Activated T-helper 1 cell treated with anti-CD3 and anti-CD28 coated beads, Interleukin-12 subunit alpha, Interleukin-12 subunit beta, Interleukin-2, Interleukin-4 antibody, amounts not matched to agents 30 ng/mL and 10 ng/mL and 1 ng/mL, durations not matched to agents 14 hours and 24 hours and 36 hours (primary cell): ENCODE results near the gene TRHDE. TPM values are rescaled to one million over a fixed set of nuclear protein-coding genes. Genes with fewer than 3 reads are reported as not detected.

ENCODE experiments used
- DNase-seq: peaks from one replicate; pipeline ENCODE4 v3.0.0; 2021; ENCODE audit warnings: low spot score
- H3K27ac Mint-ChIP-seq: one replicate; pipeline ENCODE4 v1.8.0; 2021; ENCODE audit warnings: mild to moderate bottlenecking, mixed read lengths
- H3K27me3 Mint-ChIP-seq: one replicate; pipeline ENCODE4 v1.8.0; 2022; ENCODE audit warnings: mild to moderate bottlenecking, moderate library complexity, mixed read lengths; ENCODE audit not compliant: insufficient read depth
- H3K36me3 Mint-ChIP-seq: one replicate; pipeline ENCODE4 v1.8.0; 2021; ENCODE audit warnings: low read depth, mixed read lengths
- H3K4me1 Mint-ChIP-seq: one replicate; pipeline ENCODE4 v1.8.0; 2021; ENCODE audit warnings: low read depth, mixed read lengths
- H3K4me3 Mint-ChIP-seq: one replicate; pipeline ENCODE4 v1.8.0; 2021; ENCODE audit warnings: mild to moderate bottlenecking, moderate library complexity, mixed read lengths
- H3K9me3 Mint-ChIP-seq: one replicate; pipeline ENCODE4 v1.8.0; 2021; ENCODE audit warnings: mixed read lengths
- intact Hi-C: fragments of 100-400 bp; cut with micrococcal nuclease; formaldehyde crosslinking; loops from one replicate; pipeline ENCODE4 v1.15.1; 2024
- total RNA-seq: library from RNA; stranded (reverse); gene quantifications from 2 replicates; pipeline ENCODE4 v1.2.3, GENCODE V29; 2022

The TRHDE gene
- total RNA-seq, 1 donor from 2014 or later = not detected

DNA sequence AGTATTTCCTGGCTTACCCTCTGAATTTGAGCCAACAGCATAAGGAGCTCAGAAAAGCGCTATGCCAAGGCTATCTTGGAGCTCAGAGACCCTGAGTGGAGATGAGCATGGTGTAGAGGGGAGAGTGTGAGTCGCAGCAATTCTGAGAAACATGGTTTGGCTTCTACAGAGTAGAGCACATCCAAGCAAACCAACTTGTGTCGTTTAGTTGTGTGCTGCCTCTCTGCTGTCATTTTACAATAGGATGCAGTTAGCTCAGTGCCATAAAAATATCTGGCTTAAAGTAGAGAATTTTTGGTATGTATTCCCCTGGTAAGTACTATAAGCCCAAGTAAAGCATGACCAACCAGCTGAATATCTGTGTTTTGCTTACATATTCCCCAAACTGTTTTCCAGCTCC is 249.2 kb downstream of the TRHDE start:
- intact Hi-C loops = no loop called here
- DNase-seq = no peak
- no peaks in the 10 kb centered on the region for H3K27me3 Mint-ChIP-seq
- no peaks in the 10 kb centered on the region for H3K36me3 Mint-ChIP-seq
- H3K9me3 Mint-ChIP-seq = peaks cover 5% of the 10 kb centered on the region
- no peaks in the 10 kb centered on the region for H3K4me1 Mint-ChIP-seq
- no peak overlapping the region for H3K27ac Mint-ChIP-seq
- no peak overlapping the region for H3K4me3 Mint-ChIP-seq

DNA sequence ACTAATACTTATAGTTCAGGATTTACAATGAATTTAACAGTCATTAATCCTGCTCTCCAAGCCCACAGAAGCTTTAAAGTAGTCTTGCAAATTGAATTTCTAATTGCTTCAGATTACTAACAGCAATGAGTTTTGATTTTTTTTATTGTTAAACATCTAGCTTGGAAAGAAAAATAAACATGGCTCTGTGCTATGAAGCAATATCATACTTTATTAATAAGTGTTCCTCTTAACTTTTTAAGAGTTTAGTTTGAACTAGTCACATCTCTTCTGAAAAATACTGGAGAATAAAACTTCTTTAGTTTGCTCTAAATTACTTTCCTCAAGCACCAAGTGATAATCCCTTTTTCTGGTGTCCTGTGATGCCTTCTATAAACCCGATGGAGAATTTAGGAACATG is 250.2 kb downstream of the TRHDE start:
- no peak overlapping the region for H3K27ac Mint-ChIP-seq
- DNase-seq = no peak
- no peaks in the 10 kb centered on the region for H3K4me1 Mint-ChIP-seq
- no peaks in the 10 kb centered on the region for H3K36me3 Mint-ChIP-seq
- H3K9me3 Mint-ChIP-seq = peaks cover 5% of the 10 kb centered on the region
- H3K4me3 Mint-ChIP-seq = no peak overlapping the region
- no peaks in the 10 kb centered on the region for H3K27me3 Mint-ChIP-seq
- intact Hi-C loops = no loop called here

DNA sequence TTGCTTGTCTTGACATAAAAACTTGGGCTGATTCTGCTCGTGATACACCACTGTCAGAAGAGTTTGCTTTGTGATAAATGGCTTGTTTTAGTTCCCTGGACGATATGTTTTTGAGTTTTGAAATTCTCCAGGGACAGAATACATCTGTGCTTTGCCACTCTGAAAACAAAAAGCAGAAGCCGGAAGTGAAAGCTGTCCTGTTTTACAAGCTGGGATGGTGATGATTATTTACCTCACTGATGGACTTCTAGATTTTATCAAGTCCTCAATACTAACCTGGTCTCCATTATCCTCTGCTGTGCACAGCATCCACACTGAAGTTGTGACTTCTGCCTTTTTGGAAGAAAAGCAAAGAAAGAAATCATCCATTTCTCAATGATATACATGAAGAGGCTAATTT is 251.6 kb downstream of the TRHDE start:
- no peaks in the 10 kb centered on the region for H3K27me3 Mint-ChIP-seq
- no peaks in the 10 kb centered on the region for H3K36me3 Mint-ChIP-seq
- H3K9me3 Mint-ChIP-seq = peaks cover 5% of the 10 kb centered on the region
- intact Hi-C loops = no loop called here
- DNase-seq = no peak
- H3K4me1 Mint-ChIP-seq = no peaks in the 10 kb centered on the region
- no peak overlapping the region for H3K4me3 Mint-ChIP-seq
- H3K27ac Mint-ChIP-seq = no peak overlapping the region

DNA sequence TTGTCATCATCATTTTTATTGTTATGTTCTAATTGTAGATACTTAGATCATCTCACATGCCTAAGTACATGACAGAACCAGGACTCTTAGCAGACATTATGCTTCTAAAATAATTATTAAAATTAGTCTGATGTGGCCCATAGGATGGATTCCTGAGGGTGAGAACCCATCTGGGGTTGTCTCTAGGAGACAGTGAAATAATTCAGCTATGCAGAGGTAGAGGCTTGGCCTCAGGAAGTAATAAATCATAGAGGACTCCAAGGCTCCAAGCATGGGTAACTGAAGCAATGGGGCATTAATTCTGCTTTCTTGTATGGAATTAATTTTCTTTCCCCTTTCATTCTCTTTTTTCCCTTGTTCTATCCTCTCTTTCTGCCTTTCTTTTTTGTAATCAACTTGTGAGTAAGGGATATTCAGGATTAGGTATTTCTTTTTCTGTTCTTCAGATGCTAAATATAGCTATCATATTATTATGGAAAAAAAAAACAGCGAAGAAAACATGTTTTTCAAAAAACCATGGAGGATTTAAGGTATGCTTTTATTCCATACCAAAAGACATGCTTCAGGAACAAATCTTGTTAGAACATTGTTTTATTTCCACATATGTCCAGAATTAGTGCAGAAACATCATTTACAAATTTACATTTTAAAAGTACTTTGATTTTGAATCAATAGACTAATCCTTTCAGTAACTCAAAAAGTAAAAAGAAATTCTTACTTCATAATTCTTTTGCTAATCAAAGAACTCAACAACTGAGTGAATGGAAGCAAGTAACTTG is 263.2 kb downstream of the TRHDE start:
- Mint-ChIP-seq H3K36me3 (no peaks in the 10 kb centered on the region), H3K4me3 (no peak overlapping the region), H3K27ac (no peak overlapping the region), H3K27me3 (no peaks in the 10 kb centered on the region), H3K4me1 (no peaks in the 10 kb centered on the region), H3K9me3 (peaks cover 6% of the 10 kb centered on the region)
- no peak for DNase-seq
- intact Hi-C loops = no loop called here

DNA sequence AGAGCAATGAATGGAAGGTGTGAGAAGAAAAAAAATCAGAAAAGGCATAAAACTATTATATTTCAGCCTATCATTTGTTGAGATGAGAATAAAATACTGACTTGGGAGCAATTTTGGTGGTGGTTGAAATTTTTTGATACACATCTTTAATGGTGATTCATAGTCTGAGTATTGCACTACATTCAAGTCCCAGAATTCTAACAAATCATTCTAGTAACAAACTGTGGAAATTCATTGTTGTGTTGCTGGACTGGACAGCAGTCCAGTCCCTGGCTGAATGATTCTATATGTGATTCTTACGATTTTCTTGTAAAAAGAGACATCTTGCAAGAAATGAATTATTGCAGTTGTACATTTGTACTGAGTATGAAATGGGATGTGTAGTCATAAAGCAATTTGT is 268.6 kb downstream of the TRHDE start:
- no peaks in the 10 kb centered on the region for H3K4me1 Mint-ChIP-seq
- intact Hi-C loops = no loop called here
- no peak overlapping the region for H3K27ac Mint-ChIP-seq
- H3K36me3 Mint-ChIP-seq = no peaks in the 10 kb centered on the region
- no peak overlapping the region for H3K4me3 Mint-ChIP-seq
- H3K9me3 Mint-ChIP-seq = peaks cover 6% of the 10 kb centered on the region
- no peaks in the 10 kb centered on the region for H3K27me3 Mint-ChIP-seq
- DNase-seq = no peak

DNA sequence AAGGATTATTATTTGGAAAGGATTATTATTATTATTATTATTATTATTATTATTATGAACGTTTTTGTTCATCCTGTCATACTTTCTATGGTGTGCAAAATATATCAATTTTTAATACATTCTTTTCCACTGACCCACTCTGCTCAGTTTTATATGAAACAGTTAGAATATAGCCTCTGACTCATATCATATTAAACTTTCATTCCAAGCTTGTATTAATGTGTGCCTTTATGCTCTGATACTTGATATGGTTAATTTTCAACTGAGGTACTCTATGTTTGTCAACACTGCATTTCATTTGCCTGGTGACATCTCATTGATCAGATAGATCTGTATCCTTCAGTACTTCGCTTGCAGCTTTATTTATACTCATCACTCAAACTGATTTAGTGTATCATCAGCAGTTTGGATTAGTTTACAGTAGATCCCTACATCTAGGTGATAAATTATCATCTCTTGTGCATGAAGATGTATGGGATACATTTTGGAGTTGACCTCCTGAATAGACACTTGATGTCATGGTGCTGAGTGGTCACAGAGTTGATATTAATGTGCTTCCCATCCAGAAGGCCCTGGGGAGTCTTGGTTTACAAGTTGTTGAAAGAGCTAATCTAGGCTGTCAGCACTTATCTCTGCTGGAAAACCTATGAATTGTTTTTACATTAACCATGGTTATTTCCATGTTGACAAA is 271.8 kb downstream of the TRHDE start:
- H3K9me3 Mint-ChIP-seq = no peaks in the 10 kb centered on the region
- no peak overlapping the region for H3K4me3 Mint-ChIP-seq
- H3K27me3 Mint-ChIP-seq = no peaks in the 10 kb centered on the region
- H3K36me3 Mint-ChIP-seq = no peaks in the 10 kb centered on the region
- DNase-seq = no peak
- no peak overlapping the region for H3K27ac Mint-ChIP-seq
- intact Hi-C loops = no loop called here
- no peaks in the 10 kb centered on the region for H3K4me1 Mint-ChIP-seq

DNA sequence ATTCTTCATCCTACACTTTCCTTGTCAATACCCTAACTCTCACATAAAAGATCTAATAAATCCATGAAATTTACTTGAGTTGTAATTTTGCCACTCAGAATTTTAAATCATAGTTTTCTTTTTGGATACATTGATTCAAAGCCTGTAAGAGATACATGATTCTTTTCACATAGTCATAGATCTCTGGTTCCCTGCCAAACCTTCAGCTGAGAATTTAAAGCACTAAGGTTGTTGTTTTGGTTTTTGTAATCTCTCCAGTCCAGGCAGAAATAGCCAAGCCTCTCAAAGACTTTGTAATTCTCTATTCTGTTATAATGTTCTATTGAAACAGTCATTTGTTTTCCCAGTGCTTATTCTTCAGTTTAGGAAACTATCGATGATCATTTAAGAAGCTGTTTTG is 273.9 kb downstream of the TRHDE start:
- intact Hi-C loops = no loop called here
- no peaks in the 10 kb centered on the region for H3K4me1 Mint-ChIP-seq
- no peaks in the 10 kb centered on the region for H3K9me3 Mint-ChIP-seq
- DNase-seq = no peak
- no peak overlapping the region for H3K4me3 Mint-ChIP-seq
- H3K27me3 Mint-ChIP-seq = no peaks in the 10 kb centered on the region
- no peak overlapping the region for H3K27ac Mint-ChIP-seq
- H3K36me3 Mint-ChIP-seq = no peaks in the 10 kb centered on the region

DNA sequence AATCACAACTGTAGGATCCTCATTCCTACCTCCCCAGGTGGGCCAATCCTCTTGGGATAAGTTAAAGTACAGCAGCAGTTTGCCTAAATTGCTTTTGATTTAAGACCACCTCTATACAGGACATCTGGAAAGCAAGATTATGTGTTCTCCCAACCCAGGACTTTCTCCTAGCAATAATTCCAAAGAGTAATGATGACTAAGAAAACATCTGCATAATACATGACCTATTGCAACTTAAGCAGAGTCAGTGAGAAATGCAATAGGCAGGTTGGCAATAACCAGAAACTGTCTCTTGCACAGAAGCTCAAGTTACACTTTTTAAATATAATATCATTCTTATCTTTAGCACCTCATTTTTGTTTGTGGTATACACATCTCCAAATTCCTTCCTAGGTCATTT is 275.4 kb downstream of the TRHDE start:
- intact Hi-C loops = no loop called here
- Mint-ChIP-seq H3K4me1 (no peaks in the 10 kb centered on the region), H3K9me3 (no peaks in the 10 kb centered on the region), H3K27me3 (no peaks in the 10 kb centered on the region), H3K4me3 (no peak overlapping the region), H3K36me3 (no peaks in the 10 kb centered on the region), H3K27ac (no peak overlapping the region)
- no peak for DNase-seq

DNA sequence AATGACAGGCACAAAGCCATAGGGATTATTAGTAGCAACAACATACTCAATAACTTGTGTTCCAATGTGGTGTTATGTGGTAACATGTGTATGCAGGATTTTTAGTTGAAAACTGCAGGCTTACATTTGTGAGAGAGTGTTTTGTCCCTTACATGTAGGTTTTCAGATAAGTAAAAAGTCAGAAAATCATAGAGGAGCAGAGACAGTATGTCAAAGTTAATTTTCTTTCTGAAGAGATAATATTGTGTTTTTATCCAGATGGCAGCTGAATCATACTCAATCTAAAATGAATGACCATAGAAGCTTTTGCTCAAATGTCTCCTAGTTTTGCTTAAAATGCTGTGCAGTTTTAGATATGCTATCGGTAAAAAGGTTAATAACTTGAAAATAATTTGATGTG is 277.0 kb downstream of the TRHDE start:
- H3K9me3 Mint-ChIP-seq = no peaks in the 10 kb centered on the region
- no peak for DNase-seq
- intact Hi-C loops = no loop called here
- no peaks in the 10 kb centered on the region for H3K4me1 Mint-ChIP-seq
- no peaks in the 10 kb centered on the region for H3K27me3 Mint-ChIP-seq
- no peaks in the 10 kb centered on the region for H3K36me3 Mint-ChIP-seq
- no peak overlapping the region for H3K4me3 Mint-ChIP-seq
- no peak overlapping the region for H3K27ac Mint-ChIP-seq

DNA sequence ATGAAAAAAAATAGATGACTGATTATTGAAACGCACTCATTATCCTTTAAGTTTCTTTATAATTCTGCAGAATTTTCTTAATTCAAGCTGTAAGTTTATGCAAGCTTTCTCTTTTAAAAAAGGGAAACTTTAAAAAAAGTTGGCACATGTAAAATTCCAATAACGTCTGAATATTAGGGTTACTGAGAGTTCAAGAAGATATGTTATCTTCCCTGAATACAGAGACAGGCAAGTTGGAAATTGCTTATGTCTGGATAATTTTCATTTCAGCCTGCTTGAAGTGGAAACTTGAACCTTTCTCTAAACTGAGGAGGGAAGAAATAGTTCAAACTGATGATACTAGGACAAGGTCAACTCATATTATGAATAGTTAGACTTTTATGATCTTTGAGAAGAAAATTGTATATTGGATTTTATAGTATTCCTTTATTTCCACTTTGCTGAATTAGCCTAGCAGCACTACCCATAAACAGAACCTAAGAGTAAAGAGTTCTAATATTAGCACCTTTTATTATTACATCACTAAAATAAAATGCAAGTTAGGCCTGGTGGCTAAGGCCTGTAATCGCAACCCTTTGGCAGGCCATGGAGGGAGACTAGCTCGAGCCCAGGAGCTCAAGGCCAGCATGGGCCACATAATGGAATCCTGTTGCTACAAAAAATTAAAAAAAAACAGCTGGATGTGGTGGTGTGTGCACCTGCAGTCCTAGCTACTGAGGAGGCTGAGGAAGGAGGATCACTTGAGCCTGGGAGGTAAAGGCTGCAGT is 288.0 kb downstream of the TRHDE start:
- no peaks in the 10 kb centered on the region for H3K9me3 Mint-ChIP-seq
- no peak overlapping the region for H3K4me3 Mint-ChIP-seq
- H3K36me3 Mint-ChIP-seq = no peaks in the 10 kb centered on the region
- H3K27ac Mint-ChIP-seq = no peak overlapping the region
- no peaks in the 10 kb centered on the region for H3K4me1 Mint-ChIP-seq
- no peak for DNase-seq
- intact Hi-C loops = no loop called here
- H3K27me3 Mint-ChIP-seq = no peaks in the 10 kb centered on the region

DNA sequence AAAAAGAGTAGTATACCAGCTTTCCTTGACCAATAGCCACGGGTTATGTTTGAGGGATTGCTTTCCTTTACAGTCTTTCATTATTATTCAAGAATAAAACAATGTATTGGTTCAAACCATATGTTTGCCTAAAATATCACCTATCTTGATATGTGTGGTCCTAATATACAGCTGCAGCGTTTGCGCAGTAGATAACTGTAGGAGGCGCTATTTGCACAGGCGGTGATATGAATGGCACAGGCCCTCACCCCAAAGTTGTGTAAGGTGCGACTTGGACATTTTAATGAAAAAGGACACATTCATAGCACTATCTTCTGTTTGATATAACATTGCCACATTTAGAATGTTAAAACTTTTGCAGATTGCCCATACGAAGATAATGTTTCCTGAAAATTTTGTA is 298.4 kb downstream of the TRHDE start:
- H3K4me3 Mint-ChIP-seq = no peak overlapping the region
- no peaks in the 10 kb centered on the region for H3K36me3 Mint-ChIP-seq
- intact Hi-C loops = no loop called here
- no peaks in the 10 kb centered on the region for H3K4me1 Mint-ChIP-seq
- H3K27me3 Mint-ChIP-seq = no peaks in the 10 kb centered on the region
- H3K9me3 Mint-ChIP-seq = no peaks in the 10 kb centered on the region
- no peak overlapping the region for H3K27ac Mint-ChIP-seq
- DNase-seq = no peak

DNA sequence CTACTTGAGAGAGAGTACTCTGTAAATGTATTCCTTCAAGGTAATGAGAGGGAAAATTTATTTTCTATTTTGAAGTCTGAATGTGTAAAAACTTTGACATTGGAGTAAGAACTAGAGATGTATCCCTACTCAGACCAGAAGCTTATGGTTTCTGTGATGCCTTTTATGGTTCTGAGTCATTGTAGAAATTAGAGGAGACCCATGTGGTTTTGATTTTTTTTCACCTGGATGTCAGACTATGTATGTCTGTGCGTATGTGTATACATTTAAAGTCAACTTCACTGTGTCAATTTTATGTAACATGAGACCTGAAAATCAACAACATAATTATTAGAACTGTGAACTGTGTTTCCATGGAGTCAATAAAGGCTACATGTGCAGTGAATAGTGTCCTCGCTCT is 302.0 kb downstream of the TRHDE start:
- Mint-ChIP-seq H3K4me1 (no peaks in the 10 kb centered on the region), H3K27me3 (no peaks in the 10 kb centered on the region), H3K9me3 (no peaks in the 10 kb centered on the region), H3K4me3 (no peak overlapping the region), H3K27ac (no peak overlapping the region), H3K36me3 (no peaks in the 10 kb centered on the region)
- no peak for DNase-seq
- intact Hi-C loops = no loop called here

DNA sequence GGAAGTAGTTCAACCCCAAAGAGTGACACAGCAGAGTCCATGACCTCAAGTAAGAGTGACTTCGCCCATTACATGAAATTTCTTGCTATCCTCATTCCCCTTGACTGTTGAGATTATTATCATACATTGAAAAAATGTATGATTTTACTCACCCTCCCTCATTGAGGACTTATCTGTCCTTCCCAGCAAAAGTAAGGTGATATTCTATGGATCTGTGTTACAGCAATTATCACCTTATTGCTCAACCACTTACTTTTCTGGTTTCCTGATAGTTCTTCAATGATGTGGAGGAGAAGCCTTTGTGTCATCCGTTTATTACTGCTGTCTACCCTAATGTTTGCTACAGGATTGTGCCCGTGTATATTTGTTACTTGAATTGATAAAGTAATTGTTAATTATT is 306.2 kb downstream of the TRHDE start:
- intact Hi-C loops = no loop called here
- no peak for DNase-seq
- Mint-ChIP-seq H3K36me3 (no peaks in the 10 kb centered on the region), H3K4me1 (no peaks in the 10 kb centered on the region), H3K4me3 (no peak overlapping the region), H3K27me3 (no peaks in the 10 kb centered on the region), H3K9me3 (no peaks in the 10 kb centered on the region), H3K27ac (no peak overlapping the region)
